Nephron progenitor cell (in vitro differentiated cells): ENCODE data around the gene CALD1.

Source experiments
- DNase-seq: peaks from one replicate; pipeline ENCODE4 v3.0.0; 2021
- H3K27ac Mint-ChIP-seq: 2 replicates; pipeline ENCODE4 v1.8.0; 2021; ENCODE audit warnings: mild to moderate bottlenecking, moderate library complexity, mixed read lengths
- H3K27me3 Mint-ChIP-seq: 2 replicates; pipeline ENCODE4 v1.8.0; 2021; ENCODE audit warnings: mild to moderate bottlenecking, low read depth, mixed read lengths; ENCODE audit not compliant: poor library complexity
- H3K36me3 Mint-ChIP-seq: 2 replicates; pipeline ENCODE4 v1.8.0; 2021; ENCODE audit warnings: low read depth, mixed read lengths
- H3K4me1 Mint-ChIP-seq: 2 replicates; pipeline ENCODE4 v1.8.0; 2021; ENCODE audit warnings: mixed read lengths
- H3K4me3 Mint-ChIP-seq: 2 replicates; pipeline ENCODE4 v1.8.0; 2021; ENCODE audit warnings: mild to moderate bottlenecking, moderate library complexity, mixed read lengths
- H3K9me3 Mint-ChIP-seq: 2 replicates; pipeline ENCODE4 v1.8.0; 2021; ENCODE audit warnings: mild to moderate bottlenecking, moderate library complexity, mixed read lengths
- CTCF ChIP-seq: fragments of 200-600 bp; sonication (generic); IDR thresholded peaks from 2 replicates; pipeline ENCODE4 v1.5.0; 2021; ENCODE audit warnings: antibody characterized with exemption

CALD1 gene

GRCh38 chr7:134779741-134780065, 269 bp downstream of the CALD1 start:
- TF ChIP-seq CTCF = no peak
- peaks cover 5% of the 10 kb centered on the region for H3K36me3 Mint-ChIP-seq
- DNase-seq = no peak
- H3K4me1 Mint-ChIP-seq = peaks cover 43% of the 10 kb centered on the region
- H3K9me3 Mint-ChIP-seq = no peaks in the 10 kb centered on the region
- H3K27me3 Mint-ChIP-seq = no peaks in the 10 kb centered on the region
- peak overlapping the region; percentile 90 for H3K4me3 Mint-ChIP-seq
- peak overlapping the region; percentile 69 for H3K27ac Mint-ChIP-seq

GRCh38 chr7:134780166-134780828, 863 bp downstream of the CALD1 start:
- H3K36me3 Mint-ChIP-seq = peaks cover 5% of the 10 kb centered on the region
- peak overlapping the region; percentile 9 for H3K27ac Mint-ChIP-seq
- DNase-seq = no peak
- no peaks in the 10 kb centered on the region for H3K9me3 Mint-ChIP-seq
- H3K27me3 Mint-ChIP-seq = no peaks in the 10 kb centered on the region
- peak overlapping the region; percentile 90 for H3K4me3 Mint-ChIP-seq
- TF ChIP-seq CTCF = no peak
- peaks cover 43% of the 10 kb centered on the region for H3K4me1 Mint-ChIP-seq

GRCh38 chr7:134781171-134781570, 1.7 kb downstream of the CALD1 start:
- H3K4me1 Mint-ChIP-seq = peaks cover 43% of the 10 kb centered on the region
- H3K9me3 Mint-ChIP-seq = no peaks in the 10 kb centered on the region
- H3K27ac Mint-ChIP-seq = no peak overlapping the region
- peak overlapping the region; percentile 90 for H3K4me3 Mint-ChIP-seq
- H3K36me3 Mint-ChIP-seq = peaks cover 5% of the 10 kb centered on the region
- no peak for TF ChIP-seq CTCF
- DNase-seq = no peak
- H3K27me3 Mint-ChIP-seq = no peaks in the 10 kb centered on the region

GRCh38 chr7:134782121-134782623, 2.7 kb downstream of the CALD1 start:
- Mint-ChIP-seq H3K27ac (no peak overlapping the region), H3K27me3 (no peaks in the 10 kb centered on the region), H3K4me1 (peaks cover 43% of the 10 kb centered on the region), H3K4me3 (no peak overlapping the region), H3K36me3 (peaks cover 5% of the 10 kb centered on the region), H3K9me3 (no peaks in the 10 kb centered on the region)
- DNase-seq = no peak
- no peak for TF ChIP-seq CTCF

GRCh38 chr7:134783294-134784069, 4.0 kb downstream of the CALD1 start:
- H3K36me3 Mint-ChIP-seq = peaks cover 5% of the 10 kb centered on the region
- H3K9me3 Mint-ChIP-seq = no peaks in the 10 kb centered on the region
- no peak overlapping the region for H3K27ac Mint-ChIP-seq
- no peaks in the 10 kb centered on the region for H3K27me3 Mint-ChIP-seq
- H3K4me1 Mint-ChIP-seq = peaks cover 31% of the 10 kb centered on the region
- DNase-seq = no peak
- no peak overlapping the region for H3K4me3 Mint-ChIP-seq
- no peak for TF ChIP-seq CTCF
